Hepatocyte (in vitro differentiated cells): ENCODE data around the gene GPC5.

Experiments used
- CTCF ChIP-seq: fragments of 200-600 bp; sonication (generic); IDR thresholded peaks from 2 replicates; pipeline ENCODE4 v1.5.1; 2016; ENCODE audit warnings: antibody characterized with exemption, mild to moderate bottlenecking; ENCODE audit not compliant: poor library complexity
- EZH2 ChIP-seq: fragments of 200-600 bp; sonication (generic); IDR thresholded peaks from 2 replicates; pipeline ENCODE4 v1.6.1; 2016; ENCODE audit warnings: antibody characterized with exemption, mild to moderate bottlenecking, borderline replicate concordance
- EZH2phosphoT487 ChIP-seq: fragments of 200-600 bp; sonication (generic); IDR thresholded peaks from one replicate; pipeline ENCODE4 v1.6.1; 2018; ENCODE audit warnings: antibody characterized with exemption, mild to moderate bottlenecking, low read depth, moderate library complexity; ENCODE audit not compliant: unreplicated experiment, severe bottlenecking

GRCh38 chr13:92225861-92226260 lies 827.4 kb downstream of the GPC5 start:
- TF ChIP-seq CTCF (no peak), EZH2 (no peak), EZH2phosphoT487 (no peak)
